ENCODE data around the gene POMP.

DNA sequence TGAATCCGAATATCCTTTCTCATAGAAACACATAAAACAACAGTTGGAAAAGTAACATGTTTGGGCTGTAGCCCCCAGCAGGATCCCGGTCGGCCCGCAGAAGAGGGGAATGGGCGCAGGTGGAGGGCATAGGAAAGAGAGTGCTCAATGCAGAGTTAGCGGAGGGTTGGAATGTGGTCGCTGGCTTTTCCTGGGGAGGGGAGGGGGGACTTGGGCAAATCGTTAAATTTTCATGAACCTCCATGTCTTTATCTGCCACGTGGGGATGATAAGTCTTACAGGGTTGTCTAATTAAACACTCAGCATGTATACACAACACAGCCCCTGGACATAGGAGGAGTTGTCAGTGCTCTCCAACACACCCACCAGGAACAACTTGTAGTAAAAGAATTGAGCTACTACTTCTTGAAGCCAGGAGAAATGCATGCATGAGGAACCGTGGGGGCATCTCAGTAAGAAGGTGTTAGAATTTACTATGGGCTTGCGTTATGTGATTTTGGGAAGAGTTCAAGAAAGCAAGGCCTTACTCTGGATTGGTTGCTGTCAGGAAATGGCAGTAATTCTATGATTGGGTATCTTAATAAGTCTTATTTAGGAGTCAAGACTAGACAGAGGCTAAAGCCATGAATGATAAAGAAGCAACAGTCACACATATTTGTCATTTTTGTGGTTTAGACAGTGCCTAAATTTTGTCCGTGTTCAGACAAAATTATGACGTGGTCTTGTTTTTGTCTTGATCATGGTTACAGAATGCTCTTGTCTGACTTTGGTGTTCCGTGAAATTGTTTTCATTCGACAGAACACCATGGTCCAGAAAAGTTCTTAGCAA, 60.5 kb downstream of the POMP start:
- no peak for TF ChIP-seq EZH2 (IDR thresholded peaks at IDR 0.05; ENCODE audit: insufficient read depth, low read length)
- TF ChIP-seq, protein P1, sequence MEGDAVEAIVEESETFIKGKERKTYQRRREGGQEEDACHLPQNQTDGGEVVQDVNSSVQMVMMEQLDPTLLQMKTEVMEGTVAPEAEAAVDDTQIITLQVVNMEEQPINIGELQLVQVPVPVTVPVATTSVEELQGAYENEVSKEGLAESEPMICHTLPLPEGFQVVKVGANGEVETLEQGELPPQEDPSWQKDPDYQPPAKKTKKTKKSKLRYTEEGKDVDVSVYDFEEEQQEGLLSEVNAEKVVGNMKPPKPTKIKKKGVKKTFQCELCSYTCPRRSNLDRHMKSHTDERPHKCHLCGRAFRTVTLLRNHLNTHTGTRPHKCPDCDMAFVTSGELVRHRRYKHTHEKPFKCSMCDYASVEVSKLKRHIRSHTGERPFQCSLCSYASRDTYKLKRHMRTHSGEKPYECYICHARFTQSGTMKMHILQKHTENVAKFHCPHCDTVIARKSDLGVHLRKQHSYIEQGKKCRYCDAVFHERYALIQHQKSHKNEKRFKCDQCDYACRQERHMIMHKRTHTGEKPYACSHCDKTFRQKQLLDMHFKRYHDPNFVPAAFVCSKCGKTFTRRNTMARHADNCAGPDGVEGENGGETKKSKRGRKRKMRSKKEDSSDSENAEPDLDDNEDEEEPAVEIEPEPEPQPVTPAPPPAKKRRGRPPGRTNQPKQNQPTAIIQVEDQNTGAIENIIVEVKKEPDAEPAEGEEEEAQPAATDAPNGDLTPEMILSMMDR (IDR thresholded peaks at IDR 0.05; ENCODE audit: insufficient read depth, low read depth, low read length), result no peak
